ENCODE data around the gene ITPR2.

DNA sequence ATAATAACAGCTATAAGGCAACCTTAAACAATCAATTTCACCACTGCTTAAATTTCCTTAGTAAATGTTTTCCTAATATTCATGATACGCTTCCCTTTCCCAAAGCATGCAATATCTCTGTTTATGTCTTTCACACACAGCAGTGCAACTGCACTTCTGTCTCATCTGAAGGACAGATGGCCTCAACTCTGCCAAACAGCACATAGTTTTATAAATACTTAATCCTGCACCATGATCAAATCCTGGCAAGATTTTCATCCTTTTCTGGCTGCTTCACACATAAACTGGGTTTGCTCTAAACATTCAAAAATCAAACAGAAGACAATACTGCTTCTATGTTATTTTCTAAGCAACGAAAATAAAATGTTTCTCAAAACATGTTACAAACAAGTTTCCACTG, 266.3 kb downstream of the ITPR2 start:
- TF ChIP-seq POLR2AphosphoS5 (IDR thresholded peaks at IDR 0.05; ENCODE audit: low read depth, low read length) (no peak), SIN3A (IDR thresholded peaks at IDR 0.05; ENCODE audit: borderline replicate concordance, insufficient read depth, low read length) (no peak), FOXP2 (optimal IDR thresholded peaks at IDR 0.05; ENCODE audit: borderline replicate concordance, extremely low read depth, extremely low read length, insufficient read depth) (no peak)
- TF ChIP-seq, protein P1, sequence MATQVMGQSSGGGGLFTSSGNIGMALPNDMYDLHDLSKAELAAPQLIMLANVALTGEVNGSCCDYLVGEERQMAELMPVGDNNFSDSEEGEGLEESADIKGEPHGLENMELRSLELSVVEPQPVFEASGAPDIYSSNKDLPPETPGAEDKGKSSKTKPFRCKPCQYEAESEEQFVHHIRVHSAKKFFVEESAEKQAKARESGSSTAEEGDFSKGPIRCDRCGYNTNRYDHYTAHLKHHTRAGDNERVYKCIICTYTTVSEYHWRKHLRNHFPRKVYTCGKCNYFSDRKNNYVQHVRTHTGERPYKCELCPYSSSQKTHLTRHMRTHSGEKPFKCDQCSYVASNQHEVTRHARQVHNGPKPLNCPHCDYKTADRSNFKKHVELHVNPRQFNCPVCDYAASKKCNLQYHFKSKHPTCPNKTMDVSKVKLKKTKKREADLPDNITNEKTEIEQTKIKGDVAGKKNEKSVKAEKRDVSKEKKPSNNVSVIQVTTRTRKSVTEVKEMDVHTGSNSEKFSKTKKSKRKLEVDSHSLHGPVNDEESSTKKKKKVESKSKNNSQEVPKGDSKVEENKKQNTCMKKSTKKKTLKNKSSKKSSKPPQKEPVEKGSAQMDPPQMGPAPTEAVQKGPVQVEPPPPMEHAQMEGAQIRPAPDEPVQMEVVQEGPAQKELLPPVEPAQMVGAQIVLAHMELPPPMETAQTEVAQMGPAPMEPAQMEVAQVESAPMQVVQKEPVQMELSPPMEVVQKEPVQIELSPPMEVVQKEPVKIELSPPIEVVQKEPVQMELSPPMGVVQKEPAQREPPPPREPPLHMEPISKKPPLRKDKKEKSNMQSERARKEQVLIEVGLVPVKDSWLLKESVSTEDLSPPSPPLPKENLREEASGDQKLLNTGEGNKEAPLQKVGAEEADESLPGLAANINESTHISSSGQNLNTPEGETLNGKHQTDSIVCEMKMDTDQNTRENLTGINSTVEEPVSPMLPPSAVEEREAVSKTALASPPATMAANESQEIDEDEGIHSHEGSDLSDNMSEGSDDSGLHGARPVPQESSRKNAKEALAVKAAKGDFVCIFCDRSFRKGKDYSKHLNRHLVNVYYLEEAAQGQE (IDR thresholded peaks at IDR 0.05; ENCODE audit: insufficient read depth in 1 of 2, low read depth in 2 of 2, low read length in 2 of 2): no peak

All from PFSK-1 (cell line).